ENCODE measurements around the gene MYBPH.

Gene MYBPH

DNA sequence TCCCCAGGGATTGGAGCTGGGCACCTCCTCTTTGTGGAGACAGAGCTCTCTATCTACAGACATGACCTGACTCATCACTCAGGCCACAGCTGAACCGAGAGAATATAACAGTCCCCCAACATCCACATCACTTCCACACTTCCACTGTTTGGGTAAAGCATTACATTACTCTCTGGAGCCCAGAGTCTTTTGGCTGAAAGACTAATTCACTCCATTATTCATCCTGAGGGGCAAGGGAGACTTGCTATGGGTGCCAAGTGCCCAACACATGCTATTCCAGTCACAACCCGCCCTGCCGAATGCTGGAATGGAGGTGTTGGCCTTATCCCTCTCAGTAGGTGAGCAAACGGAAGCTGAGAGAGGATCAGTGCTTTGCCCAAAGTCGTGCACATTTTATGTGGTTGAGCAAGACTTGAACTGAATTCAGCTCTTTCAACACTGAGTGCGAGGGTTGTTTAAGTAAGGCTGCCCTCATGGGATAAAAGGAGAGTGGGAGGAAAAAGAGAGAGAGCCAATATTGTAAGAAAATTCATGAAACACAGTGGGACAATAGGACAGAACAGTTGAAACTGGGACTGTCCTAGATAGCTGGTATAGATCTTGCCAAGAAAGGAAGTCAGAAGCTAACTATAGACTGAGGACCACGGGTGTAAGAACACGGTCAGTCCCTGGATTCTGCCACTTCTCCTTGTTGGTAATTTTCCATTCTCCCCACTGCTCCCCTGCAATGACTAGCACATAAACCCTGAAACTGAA is 24.4 kb upstream of the MYBPH start:
- DNase-seq (ENCODE audit: low spot score) = no peak

DNA sequence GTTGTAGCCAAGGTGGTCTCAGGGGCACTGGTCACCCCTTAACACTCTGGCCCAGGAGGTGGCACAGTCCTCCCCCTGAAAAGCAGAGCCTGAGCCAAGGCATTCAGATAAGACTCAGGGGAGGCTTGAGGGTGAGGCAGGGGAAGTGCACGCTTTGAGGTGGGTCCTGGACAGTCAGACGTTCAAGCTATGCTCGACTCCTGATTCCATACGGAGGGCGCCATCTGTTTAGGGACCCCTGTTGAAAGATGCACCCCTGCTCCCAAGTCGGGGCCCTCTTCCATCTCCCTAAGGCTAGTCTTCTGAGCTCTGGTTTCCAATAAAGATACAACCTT is 23.8 kb upstream of the MYBPH start:
- DNase-seq (ENCODE audit: low spot score) = no peak

DNA sequence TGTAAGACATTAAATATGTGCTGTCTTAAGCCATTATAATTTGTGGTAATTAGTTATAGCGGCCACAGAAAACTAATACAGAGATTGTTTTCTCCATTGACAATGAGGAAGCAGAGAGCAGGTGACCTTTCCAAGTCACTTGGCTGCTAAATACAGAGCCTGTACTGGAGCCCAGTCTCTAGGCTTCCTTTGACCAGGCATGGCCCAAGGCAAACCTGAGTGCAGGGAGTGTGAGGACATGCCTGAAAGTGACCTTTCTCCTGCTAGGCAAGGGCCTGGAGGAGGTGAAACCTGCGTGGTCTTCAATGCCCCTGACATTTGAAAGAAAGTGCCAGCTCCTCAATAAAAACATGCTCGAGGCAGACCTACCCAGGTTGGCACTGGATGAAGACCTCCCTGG is 23.4 kb upstream of the MYBPH start:
- no peak for DNase-seq (ENCODE audit: low spot score)

DNA sequence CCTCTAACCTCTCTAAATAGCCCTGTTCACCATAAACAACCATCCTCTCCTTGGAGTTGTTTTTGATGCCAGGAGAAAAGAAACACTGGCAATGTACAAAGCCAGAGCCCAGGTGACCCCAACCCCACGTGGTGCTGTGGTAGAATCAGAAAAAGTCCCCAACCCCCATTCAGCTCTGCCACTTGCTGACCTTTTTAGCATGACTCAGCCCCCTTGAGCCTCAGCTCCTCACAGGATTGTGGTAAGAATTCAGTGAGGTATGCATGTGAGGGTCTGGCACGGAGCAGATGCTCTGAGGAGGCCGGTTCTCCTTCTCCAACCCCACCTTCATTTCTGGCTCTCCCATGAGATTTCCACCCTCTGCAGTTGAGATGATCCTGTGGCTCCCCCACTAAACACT is 22.0 kb upstream of the MYBPH start:
- DNase-seq (ENCODE audit: low spot score) = no peak

DNA sequence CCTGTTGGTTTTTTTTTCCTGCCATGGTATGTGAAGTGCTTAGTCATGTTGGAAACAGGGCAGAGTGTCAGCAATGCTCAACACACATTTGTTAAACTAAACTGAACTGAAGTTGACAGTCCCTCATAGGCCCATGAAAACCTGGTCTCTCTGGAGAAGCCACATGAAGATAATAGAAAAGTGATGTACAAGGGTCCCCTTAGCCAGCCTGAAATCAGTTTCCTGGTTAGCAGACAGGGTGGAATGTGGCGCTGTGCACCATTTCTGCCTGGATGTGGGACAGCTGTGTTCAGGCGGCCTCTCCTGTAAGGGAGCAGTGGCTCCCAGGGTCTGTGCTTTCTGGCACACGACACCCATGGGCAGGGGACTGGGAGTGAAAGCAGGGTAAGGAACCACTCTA is 20.7 kb upstream of the MYBPH start:
- no peak for DNase-seq (ENCODE audit: low spot score)

DNA sequence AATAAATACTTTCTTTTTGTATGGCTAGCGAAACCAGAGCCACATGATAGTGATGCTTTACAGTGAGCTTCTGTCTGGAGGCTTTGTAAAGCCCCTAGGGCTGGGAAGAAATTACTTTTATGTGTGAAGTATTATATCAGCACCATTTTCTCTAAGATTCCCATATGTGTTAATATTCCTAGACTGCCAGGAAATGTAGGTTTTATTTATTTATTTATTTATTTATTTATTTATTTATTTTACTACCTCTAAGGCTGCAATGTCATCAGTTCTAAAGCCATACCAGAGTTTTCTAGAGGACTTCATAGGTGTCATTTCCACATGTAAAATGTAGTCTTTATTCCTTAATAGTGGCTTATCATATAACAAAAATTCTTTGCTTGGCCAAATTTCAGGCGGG is 15.3 kb upstream of the MYBPH start:
- DNase-seq (ENCODE audit: low spot score) = no peak

DNA sequence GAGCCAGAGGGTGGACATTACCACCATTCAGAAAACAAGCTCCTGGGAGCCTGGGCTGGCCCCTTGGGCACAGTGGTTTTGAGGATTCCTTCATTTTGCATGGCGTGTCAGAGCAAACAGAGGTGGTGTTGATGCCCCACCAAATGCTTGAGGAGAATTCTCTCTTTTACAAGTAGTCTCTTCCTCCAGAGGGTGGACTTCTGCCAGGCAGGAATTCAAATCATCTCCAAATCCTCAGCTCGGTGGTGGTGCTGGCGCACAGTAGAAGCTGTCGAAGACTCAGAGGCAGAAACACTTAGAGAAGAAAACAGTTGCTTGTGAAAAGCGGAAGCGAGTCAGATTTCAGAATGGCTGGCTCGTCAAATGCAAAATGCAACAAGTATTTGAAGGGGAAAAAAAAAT is 14.3 kb upstream of the MYBPH start:
- DNase-seq (ENCODE audit: low spot score) = no peak

DNA sequence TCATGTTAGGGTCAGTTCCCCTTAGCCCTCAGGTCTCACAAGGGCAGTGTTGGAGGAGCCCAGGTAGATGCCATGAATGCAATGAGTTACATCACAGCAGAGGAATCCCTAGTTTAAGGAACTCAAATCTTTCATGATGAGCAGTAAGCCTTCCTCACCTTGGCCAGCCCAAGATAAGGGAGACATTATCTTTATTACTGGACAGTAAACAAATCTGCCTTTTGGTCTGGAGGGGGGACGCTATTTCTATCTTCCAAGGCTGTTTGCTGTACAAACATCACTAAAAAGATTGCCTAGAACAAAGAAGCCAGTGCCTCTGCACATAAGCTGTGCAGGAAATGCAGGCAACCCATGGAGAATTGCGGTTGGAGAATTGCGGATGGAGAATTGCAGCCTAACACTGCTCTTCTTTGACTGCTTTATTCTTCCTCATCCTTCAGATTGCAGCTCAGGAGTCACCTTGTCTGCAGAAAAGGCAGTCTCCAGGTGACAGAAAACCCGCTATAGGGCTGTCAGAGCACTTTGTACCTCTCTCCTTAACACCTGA is 13.1 kb upstream of the MYBPH start:
- no peak for DNase-seq (ENCODE audit: low spot score)

DNA sequence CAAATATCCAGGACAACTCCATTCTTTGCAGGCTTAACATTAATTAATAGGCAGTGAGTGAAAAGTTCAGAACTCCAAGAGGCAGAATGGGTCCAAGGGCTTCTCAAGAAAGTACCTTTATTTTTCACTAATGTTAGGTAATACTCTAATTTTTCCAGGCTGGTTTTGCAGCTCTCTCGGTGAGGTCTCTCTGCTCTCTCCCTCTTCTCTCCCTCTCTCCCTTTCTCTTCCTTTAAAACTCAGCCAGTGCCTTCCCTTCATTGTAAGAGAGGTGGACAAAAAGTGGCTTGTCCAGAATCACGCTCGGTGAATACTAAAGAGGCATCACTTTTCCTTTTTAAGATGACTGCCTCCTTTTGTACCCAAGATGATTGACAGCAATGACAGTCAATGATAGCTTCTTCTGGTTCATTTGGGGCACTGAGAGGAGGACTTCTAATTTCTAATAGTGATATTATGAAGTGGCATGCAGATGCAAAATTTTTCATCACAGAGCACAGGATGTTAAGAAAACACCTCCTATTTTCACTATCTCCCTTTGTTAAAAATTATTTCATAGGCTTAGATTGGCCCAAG is 12.2 kb upstream of the MYBPH start:
- no peak for DNase-seq (ENCODE audit: low spot score)

DNA sequence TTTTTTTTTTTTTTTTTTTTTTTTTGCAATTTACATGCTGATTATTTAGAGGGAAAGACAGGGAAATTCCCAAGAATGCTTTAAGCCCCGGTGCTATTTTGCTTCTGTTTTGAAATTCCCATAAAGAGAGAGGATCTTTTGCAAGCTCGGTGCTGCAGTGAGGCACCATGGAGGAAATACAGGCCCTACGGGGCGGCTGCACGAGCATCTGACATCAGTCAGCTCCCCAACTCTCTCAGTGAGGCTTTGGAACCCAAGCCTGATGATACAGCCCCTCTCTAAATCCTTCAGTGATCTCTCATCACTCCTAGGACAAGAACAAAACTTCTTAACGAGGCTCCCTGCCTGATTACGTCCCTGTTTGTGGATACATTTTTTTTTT is 11.7 kb upstream of the MYBPH start:
- DNase-seq (ENCODE audit: low spot score) = no peak

DNA sequence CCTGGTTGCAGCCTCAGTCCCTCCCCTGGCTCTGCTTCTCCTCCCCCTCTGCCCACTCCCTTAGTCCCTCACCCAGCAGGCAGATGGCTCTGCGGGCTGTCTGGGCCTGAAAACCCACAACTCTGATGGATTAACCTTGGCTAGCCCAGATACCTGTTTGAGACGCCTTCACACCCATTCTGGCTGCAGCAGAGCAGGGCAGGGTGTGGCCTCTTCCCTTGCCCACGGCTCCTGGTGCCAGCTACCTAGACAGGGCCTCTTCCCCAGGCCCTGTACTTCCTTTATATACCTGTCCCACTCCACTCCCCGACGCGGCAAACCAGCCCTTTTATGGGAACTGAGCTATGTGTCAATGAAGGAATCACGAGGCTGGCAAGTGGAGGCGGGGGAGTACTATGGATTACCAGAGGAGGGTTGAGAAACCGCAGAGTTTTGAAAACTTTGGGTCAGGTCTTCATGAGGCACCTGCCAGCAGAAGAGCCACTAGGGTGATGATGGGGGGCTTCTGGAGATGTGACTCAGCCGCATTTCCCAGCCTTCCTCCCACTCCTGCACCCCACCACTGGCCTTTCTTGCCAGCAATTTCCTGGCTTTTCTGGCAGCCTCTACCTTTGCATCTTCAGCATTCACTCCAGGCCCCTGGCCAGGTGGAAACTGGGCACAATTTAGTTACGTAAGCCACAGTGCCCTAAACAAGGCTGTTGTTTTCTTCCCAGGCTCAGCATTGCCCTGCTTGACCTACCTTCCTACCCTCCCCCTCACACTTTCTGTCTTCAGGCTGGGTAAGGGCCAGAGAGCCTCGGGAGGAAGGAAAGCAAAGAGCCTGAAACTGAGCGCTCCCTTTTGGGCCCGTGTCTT is 11.0 kb upstream of the MYBPH start, which contains the start of gene CHI3L1:
Gene CHI3L1, minus strand, starts transcription at position 259 of the 858 bp plus-strand sequence. Its CDS starts 81 bp downstream, at position 178.
- DNase-seq (ENCODE audit: low spot score) = no peak

DNA sequence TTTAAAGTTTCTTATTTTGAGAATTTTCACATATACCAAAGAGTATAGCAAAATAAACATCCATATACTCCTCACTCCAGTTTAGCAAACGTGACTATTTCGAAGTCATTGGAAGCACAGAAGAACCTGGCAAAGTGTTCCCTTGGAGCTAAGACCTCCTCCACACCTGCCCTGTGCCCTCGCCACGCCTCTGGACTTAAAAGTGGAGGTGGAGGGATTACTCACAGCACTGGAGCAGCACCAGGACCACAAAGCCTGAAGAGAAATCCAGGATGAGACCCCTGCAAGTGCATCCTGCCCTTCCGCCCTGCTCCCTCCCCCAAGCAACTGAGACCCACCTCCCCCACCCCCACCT is 10.4 kb upstream of the MYBPH start:
- no peak for DNase-seq (ENCODE audit: low spot score)

DNA sequence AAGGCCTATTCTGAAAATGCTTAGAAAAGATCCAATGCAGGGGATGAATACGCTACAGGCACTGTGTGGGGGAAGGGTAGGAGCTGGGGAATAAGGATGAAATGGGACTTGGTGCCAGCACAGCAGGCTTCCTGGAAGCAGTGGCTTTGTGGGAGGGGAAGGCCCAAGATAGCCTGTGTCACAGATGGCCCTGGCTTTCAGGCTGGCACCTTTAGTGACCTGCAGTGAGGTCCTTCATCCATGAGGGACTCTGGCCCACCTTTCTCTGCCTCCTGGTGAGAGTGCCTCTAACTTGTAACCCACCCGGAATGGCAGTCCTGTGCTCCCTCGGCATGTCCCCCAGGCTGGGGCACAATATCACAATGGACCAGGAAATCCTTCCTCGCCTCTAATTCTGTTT is 10.0 kb upstream of the MYBPH start:
- no peak for DNase-seq (ENCODE audit: low spot score)

DNA sequence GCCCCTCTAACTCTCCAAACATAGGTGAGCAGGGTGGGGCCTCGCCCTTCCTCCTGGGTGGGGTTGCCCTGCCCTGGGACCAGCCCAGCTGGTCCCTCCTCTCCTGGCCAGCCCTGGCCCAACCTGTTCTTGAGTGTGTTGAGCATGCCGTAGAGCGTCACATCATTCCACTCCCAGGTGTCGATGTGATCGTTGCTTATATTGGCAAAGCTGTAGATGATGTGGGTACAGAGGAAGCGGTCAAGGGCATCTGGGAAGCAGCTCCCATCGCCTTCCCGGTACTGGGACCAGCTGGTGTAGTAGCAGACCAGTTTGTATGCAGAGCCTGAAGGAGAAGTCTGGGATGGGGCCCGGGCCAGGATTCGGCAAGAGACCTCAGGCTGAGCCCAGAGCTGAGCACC is 9.4 kb upstream of the MYBPH start:
- DNase-seq (ENCODE audit: low spot score) = no peak

DNA sequence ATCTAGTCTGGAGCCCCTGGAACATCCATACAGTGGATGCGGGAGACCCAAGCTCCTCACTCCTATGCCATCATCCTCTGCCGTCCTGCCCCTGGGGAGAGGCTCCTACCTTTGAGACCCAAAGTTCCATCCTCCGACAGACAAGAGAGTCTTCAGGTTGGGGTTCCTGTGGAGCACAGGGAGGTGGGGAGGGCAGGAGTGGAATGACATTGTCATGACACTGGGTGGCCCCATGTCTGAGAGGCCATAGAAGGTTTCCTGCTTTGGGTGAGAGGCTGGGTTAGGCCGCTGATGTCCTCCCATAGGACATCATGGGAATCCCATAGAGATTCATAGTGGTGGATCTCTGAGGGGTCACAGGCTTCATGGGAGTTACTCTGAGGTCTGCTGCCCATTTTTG is 8.8 kb upstream of the MYBPH start:
- DNase-seq (ENCODE audit: low spot score) = no peak

DNA sequence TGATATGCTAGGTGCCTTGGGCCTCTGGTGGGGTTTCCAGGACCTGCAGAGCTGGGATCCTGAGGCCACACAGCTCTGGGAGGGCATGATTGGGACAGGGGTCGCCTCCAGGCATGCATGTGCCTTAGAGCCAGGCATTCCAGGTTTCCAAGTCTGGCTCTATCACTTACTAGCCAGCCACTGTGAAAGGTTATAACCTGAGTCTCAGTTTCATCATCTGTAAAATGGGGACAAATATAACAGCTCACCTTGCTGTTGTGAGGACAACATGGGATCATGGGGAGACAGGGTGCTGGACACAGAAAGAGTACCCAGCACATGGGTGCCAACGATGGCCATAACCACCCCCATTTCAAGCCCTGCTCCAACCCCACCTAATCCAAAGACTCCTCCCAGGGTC is 8.2 kb upstream of the MYBPH start:
- DNase-seq (ENCODE audit: low spot score) = no peak

DNA sequence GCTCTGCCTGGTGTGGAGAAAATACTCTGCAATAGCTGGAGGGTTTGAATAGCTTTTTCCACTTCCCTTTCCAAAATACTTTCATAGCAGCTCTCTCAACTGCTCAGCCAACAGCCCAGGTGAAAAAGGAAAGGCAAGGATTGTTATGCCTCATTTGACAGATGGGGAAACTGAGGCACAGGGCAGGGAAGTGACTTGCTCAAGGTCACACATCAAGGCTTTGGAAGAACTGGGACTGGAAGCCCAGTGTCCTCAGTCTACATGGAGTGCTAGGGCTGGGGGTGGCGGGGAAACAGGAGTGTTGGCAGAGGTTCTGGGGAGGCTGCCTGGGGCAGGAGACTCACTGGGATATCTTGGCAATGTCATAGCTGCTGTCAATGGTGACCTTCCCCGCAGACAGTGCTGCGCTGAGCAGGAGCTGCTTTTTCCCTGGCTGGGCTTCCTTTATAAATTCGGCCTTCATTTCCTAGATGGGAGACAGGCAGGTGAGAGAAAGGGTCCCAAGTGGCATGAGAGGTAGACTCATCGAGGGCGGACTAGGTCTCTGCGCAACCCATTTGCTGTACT is 6.8 kb upstream of the MYBPH start:
- DNase-seq (ENCODE audit: low spot score) = no peak

DNA sequence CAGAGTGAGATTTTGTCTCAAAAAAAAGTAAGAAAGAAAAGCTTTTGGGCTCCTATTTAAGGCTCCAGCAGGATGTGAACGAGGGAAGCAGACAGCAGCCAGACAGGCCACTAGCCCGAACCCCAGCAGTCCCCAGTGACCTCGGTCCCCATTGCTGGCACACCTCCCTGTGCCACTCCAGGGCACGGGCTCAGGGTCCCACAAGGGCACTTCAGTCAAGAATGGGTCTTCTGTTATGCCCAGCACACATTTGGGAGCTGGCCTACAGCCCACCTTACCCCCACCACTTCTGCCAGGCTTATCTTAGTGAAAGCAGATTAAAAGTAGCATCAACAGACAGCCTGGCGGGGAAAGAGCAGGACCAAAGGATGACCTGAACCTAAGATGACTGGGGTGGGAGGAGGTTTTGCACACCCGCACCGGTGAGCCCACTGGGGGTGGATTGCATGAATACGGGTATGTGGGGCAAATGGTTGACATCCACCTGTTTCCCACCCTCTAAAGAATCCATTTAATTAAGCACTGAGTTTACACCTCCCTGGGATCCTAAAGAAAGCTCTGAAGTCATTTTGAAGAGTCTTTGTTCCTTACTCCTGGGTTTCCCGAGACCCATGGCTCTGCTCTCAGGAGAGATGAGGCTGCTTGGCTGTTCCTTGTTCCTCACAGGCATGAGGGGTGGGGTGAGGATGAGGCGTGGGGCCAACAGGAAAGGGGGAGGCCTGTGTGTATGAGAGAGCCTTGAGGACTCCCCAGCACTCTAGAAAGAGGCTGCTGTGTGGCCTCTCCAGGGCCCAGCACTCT is 6.2 kb upstream of the MYBPH start:
- no peak for DNase-seq (ENCODE audit: low spot score)

DNA sequence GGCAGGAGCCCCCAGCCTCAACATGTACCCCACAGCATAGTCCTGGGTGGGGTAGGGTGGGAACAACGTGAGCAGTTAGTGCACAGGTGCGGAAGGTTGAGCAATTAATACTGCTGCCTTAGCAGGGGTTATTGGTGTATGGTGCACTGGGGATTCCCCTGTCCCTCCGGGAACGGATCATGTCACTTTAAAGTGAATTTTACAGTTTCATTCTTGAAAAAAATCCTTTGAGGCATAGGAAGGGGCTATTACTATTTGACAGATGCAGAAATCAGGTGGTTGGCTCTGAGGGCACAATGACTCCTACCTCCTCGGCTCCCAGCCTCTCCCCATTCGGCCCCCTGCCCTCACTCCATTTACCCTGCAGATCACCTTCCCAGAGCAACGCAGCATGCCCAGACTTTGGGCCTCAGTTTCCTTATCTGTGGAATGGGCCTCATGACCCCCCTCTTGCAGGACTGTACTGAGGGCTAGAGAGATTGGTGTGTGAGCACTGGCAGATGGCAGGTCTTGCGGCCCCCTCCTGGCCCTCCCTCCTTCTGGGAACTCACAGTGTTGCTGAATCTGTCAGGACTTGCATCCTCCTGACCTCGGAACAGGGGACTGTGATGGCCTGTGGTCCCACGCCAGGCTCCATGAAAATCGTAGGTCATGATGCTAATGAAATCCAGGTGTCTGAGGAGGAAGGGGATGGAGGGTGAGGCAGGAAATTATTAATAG is 5.1 kb upstream of the MYBPH start:
- DNase-seq (ENCODE audit: low spot score) = no peak

DNA sequence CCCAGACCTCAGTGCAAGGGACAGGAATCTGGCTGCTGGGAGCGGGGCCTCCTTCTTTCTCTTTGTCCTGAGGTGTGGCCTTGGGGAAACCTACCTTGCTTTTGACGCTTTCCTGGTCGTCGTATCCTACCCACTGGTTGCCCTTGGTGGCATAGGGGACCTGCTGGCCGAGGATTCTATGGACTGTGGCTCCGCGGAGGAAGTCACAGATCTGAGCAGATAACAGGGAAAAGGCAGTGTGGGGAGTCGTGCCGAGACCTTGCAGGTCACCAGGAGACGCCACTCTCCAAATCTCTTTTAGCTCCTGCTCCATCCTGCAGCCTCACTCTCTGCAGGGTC is 4.0 kb upstream of the MYBPH start:
- no peak for DNase-seq (ENCODE audit: low spot score)

Measured in hematopoietic multipotent progenitor cell treated with erythropoietin and hydrocortisone succinate and interleukin-3 and kit ligand, for 15 days (in vitro differentiated cells).